Body of pancreas (tissue), 4 donors: ENCODE results near the gene MIS12. TPM values are rescaled to one million over a fixed set of nuclear protein-coding genes. Genes with fewer than 3 reads are reported as not detected.

Experiments used
- ATAC-seq: fragments of 150-250 bp; one replicate; pipeline ENCODE4 v1.9.1; 2016
- DNase-seq, 4 donors: peaks; one replicate each; pipeline ENCODE4 v3.0.0-alpha.2; 2019
- H3K27ac ChIP-seq, 4 donors: fragments of 200-600 bp; sonication (generic); 1 replicate in 3 of 4; 2 replicates in 1 of 4; pipeline versions ENCODE4 v1.5.1 to v1.6.1; 2016 to 2019; ENCODE audit warnings: mild to moderate bottlenecking in 1 of 4, mixed read lengths in 1 of 4, moderate library complexity in 1 of 4
- H3K27me3 ChIP-seq, 2 donors: fragments of 200-600 bp; sonication (generic); one replicate each; pipeline ENCODE4 v1.6.0; 2016; ENCODE audit warnings: mild to moderate bottlenecking in 1 of 2
- H3K36me3 ChIP-seq, 2 donors: fragments of 200-600 bp; sonication (generic); replicated peaks in 1 of 2; 2 replicates each; pipeline ENCODE4 v1.5.1; 2016; ENCODE audit warnings: low read depth in 2 of 2; ENCODE audit not compliant: insufficient read depth in 1 of 2
- H3K4me1 ChIP-seq: fragments of 200-600 bp; sonication (generic); one replicate; pipeline ENCODE4 v1.6.0; 2016
- H3K4me3 ChIP-seq, 2 donors: fragments of 200-600 bp; sonication (generic); 1 replicate in 1 of 2; 2 replicates in 1 of 2; pipeline ENCODE4 v1.5.1; 2016 to 2019
- H3K9me3 ChIP-seq, 3 donors: fragments of 200-600 bp; sonication (generic); 1 replicate in 2 of 3; 2 replicates in 1 of 3; pipeline ENCODE4 v1.5.1; 2016
- POLR2A ChIP-seq, 3 donors: fragments of 450-650 bp; IDR thresholded peaks; one replicate each; pipeline ENCODE4 v1.6.1; 2016; ENCODE audit warnings: antibody characterized with exemption in 3 of 3, mild to moderate bottlenecking in 2 of 3
- WGBS, 2 donors: methylation state at CpG; one replicate each; pipeline ENCODE4 v1.1.5; 2017; 5-methylcytosine and 5-hydroxymethylcytosine counted together
- intact Hi-C: fragments of 100-400 bp; cut with DNase I; formaldehyde crosslinking; loops from one replicate; pipeline ENCODE4 v1.15.1; 2023
- total RNA-seq, 2 donors: library from RNA; depleted of rRNA; stranded (reverse); fragments of >200 nt; gene quantifications; one replicate each; pipeline ENCODE4 v1.1.0, GENCODE V29; 2016
- TF ChIP-seq, protein P1 (sequence below), 7 experiments: fragments of 450-650 bp in 4 of 7; fragments of 200-600 bp in 3 of 7; sonication (generic) in 3 of 7; IDR thresholded peaks; one replicate each; pipeline ENCODE4 v1.5.1; 2016 to 2019; ENCODE audit warnings: antibody characterized with exemption in 7 of 7

MIS12 gene
- total RNA-seq, 2 donors from 2014 or later, result 7.9 to 8.6 TPM

DNA sequence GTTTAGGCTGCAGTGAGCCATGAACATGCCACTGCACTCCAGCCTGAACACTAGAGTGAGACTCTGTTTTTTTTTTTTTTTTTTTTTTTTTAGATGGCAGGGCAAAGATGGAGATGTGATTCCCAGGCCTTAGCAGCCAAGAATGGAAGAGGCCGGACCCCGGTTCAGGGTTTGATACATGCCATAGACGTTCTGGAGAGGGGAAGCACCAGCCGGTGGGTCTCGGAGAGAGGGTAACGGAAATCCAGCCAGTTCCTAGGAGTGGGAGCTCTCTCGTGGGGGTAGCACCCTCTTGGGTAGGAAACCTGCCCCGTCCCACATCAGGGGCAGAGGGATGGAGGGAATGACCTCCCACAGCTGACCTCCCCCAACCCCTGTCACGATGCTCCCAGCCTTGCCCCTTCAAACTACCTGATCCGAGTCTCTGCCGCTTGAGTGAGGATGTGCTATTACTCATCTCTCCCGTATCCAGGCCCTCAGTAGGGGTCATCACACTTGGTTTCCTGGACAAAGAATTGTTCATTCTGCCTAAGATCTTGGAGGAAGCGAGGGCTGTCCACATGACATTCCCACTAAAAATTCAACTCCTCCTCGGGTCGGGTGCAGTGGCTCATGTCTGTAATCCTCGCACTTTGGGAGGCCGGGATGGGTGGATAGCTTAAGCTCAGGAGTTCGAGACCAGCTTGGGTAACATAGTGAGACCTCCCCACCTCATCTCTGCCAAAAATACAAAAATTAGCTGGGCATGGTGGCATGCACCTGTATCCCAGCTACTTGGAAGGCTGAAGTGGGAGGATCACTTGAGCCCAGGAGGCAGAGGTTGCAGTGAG, 47.3 kb downstream of the MIS12 start:
- TF ChIP-seq POLR2A (IDR thresholded peaks at IDR 0.05), result no peak
- TF ChIP-seq, protein P1, sequence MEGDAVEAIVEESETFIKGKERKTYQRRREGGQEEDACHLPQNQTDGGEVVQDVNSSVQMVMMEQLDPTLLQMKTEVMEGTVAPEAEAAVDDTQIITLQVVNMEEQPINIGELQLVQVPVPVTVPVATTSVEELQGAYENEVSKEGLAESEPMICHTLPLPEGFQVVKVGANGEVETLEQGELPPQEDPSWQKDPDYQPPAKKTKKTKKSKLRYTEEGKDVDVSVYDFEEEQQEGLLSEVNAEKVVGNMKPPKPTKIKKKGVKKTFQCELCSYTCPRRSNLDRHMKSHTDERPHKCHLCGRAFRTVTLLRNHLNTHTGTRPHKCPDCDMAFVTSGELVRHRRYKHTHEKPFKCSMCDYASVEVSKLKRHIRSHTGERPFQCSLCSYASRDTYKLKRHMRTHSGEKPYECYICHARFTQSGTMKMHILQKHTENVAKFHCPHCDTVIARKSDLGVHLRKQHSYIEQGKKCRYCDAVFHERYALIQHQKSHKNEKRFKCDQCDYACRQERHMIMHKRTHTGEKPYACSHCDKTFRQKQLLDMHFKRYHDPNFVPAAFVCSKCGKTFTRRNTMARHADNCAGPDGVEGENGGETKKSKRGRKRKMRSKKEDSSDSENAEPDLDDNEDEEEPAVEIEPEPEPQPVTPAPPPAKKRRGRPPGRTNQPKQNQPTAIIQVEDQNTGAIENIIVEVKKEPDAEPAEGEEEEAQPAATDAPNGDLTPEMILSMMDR (IDR thresholded peaks at IDR 0.05), result no peak
- H3K36me3 ChIP-seq, result no peaks in the 10 kb centered on the region
- ATAC-seq (no peak), DNase-seq (no peak)
- WGBS, 2 donors, result 65 to 72% methylated on average over 18 of the region's 18 CpGs
- intact Hi-C loops, result no loop called here
- no peak overlapping the region for H3K4me3 ChIP-seq
- no peak overlapping the region for H3K27ac ChIP-seq
- H3K4me1 ChIP-seq, result no peaks in the 10 kb centered on the region
- no peaks in the 10 kb centered on the region for H3K27me3 ChIP-seq
- H3K9me3 ChIP-seq, result no peaks in the 10 kb centered on the region

DNA sequence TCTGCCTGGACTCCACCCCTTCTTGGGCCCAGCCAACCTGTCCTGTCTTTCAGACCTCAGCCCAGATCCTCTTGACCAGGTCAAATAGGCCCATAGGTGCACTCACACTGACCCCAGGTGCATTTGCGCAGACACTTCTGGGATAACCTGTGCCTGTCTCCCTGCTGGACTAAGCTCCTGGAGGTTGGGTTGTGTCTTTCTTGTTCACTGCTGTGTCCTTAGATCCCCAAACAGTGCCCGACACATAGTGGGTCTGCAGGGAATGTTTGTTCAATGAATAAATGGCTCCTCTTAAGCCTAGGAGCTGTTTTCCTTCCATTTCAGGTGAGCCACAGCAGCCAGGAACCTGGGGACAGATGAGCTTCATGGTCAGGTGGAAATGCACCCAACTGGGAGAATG, 49.1 kb downstream of the MIS12 start:
- Histone ChIP-seq H3K9me3 (no peaks in the 10 kb centered on the region), H3K27ac (no peak overlapping the region), H3K4me3 (no peak overlapping the region), H3K36me3 (no peaks in the 10 kb centered on the region), H3K27me3 (no peaks in the 10 kb centered on the region), H3K4me1 (no peaks in the 10 kb centered on the region)
- intact Hi-C loops, result no loop called here
- ATAC-seq (no peak), DNase-seq (no peak)
- 60 to 68% methylated on average over 2 of the region's 2 CpGs for WGBS, 2 donors
- TF ChIP-seq, protein P1 (IDR thresholded peaks at IDR 0.05), result no peak
- TF ChIP-seq POLR2A (IDR thresholded peaks at IDR 0.05), result no peak

DNA sequence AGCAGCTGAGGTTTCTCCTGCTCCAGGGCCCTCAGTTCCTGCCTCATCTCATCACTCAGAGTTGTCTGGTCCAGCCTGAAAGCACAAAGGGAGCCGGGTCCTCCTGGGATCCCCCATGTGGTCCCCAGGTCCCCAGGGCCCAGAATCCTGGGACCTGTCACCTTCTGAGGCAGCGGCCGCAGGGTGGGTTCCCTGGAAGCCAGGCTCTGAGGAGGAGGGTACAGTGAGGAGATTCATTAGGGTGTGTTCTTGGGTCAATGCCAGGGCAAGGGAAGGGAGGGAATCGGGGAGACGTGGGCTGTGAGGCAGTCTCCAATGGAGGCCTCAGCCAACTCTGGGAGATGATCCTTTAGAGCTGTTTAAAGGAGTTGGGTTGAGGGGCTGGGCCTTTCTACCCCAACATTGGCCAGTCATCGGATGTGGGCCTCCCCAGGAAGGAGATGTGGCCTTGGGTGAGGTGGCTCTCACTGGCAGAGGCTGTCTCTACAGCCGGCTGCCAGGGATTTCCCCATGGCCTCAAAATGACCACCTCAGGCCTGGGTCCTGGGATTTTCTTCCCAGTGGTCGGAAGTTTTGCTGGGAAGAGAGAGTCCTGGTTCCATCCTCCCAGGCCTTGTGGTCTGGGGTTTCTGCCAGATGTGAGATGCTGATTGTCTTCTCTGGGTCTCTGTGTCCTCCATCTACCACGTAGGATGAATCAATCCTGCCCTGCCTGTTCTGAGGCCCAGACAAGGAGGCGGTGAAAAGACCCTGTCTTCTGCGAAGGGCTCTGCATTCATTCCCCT, 50.7 kb downstream of the MIS12 start:
- no peaks in the 10 kb centered on the region for H3K4me1 ChIP-seq
- no peak overlapping the region for H3K4me3 ChIP-seq
- WGBS, 2 donors, result 57 to 73% methylated on average over 3 to 11 of the region's 11 CpGs
- ATAC-seq (no peak), DNase-seq (no peak)
- no peaks in the 10 kb centered on the region for H3K27me3 ChIP-seq
- no peaks in the 10 kb centered on the region for H3K9me3 ChIP-seq
- intact Hi-C loops, result no loop called here
- no peaks in the 10 kb centered on the region for H3K36me3 ChIP-seq
- H3K27ac ChIP-seq, result no peak overlapping the region
- TF ChIP-seq, protein P1 (IDR thresholded peaks at IDR 0.05), result no peak
- TF ChIP-seq POLR2A (IDR thresholded peaks at IDR 0.05), result no peak

DNA sequence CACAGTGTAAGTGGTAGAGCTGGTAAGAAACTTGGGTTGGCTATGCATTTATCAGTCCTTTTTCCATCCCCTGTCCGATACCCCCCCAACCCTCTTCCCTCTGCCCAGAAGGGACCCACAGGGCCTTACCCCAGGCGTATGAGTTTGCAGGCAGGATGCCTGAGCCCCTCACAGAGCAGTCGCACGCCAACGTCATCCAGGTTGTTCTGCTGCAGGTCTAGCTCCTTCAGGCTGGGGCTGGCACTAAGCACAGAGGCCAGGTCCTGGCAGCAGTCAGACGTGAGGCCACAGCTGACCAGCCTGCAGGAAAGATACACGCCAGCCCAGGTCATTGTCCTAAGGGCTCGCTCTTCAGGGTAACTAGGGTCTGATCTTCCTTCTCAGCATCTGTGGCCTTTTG, 52.9 kb downstream of the MIS12 start:
- ATAC-seq (no peak), DNase-seq (no peak)
- 72 to 84% methylated on average over 8 of the region's 8 CpGs for WGBS, 2 donors
- Histone ChIP-seq H3K4me3 (no peak overlapping the region), H3K4me1 (no peaks in the 10 kb centered on the region), H3K9me3 (no peaks in the 10 kb centered on the region), H3K27ac (no peak overlapping the region), H3K27me3 (no peaks in the 10 kb centered on the region), H3K36me3 (no peaks in the 10 kb centered on the region)
- TF ChIP-seq, protein P1 (IDR thresholded peaks at IDR 0.05), result no peak
- TF ChIP-seq POLR2A (IDR thresholded peaks at IDR 0.05), result no peak
- intact Hi-C loops, result no loop called here
